A549 (cell line): ENCODE results near the gene TUBA1C.

Experiments used
- CHD2 ChIP-seq: fragments of 150-350 bp; IDR thresholded peaks from 2 replicates; pipeline ENCODE4 v1.6.1; 2014; ENCODE audit warnings: low read length; ENCODE audit not compliant: partially characterized antibody
- CTCF ChIP-seq: fragments of >200 bp; sonication (Bioruptor Twin); formaldehyde crosslinking; IDR thresholded peaks from 3 replicates; pipeline ENCODE4 v1.5.1; 2016
- EHMT2 ChIP-seq: fragments of 200-600 bp; sonication (generic); IDR thresholded peaks from 2 replicates; pipeline ENCODE4 v1.6.1; 2016; ENCODE audit warnings: antibody characterized with exemption, low read depth, mild to moderate bottlenecking, moderate library complexity
- EP300 ChIP-seq, 2 experiments: fragments of >200 bp; sonication (Bioruptor Twin); formaldehyde crosslinking; IDR thresholded peaks; 2 replicates in 1 of 2; 3 replicates in 1 of 2; pipeline ENCODE4 v1.6.1; 2016 to 2017
- ESRRA ChIP-seq: fragments of 150-350 bp; IDR thresholded peaks from 2 replicates; pipeline ENCODE4 v1.6.1; 2014; ENCODE audit warnings: mild to moderate bottlenecking, low read length, borderline replicate concordance
- HOXA7 ChIP-seq: fragments of 250-450 bp; sonication (Bioruptor Pico); IDR thresholded peaks from 2 replicates; pipeline ENCODE4 v1.5.0; 2020; ENCODE audit warnings: mild to moderate bottlenecking, moderate library complexity
- JUN ChIP-seq, 2 experiments: fragments of >200 bp; sonication (Bioruptor Twin); formaldehyde crosslinking; IDR thresholded peaks; 2 replicates in 1 of 2; 3 replicates in 1 of 2; pipeline ENCODE4 v1.6.1; 2016 to 2017
- JUNB ChIP-seq: fragments of >200 bp; sonication (Bioruptor Twin); formaldehyde crosslinking; IDR thresholded peaks from 2 replicates; pipeline ENCODE4 v1.6.1; 2016
- MAX ChIP-seq: IDR thresholded peaks from 2 replicates; pipeline ENCODE4 v1.6.1; 2012
- NR3C1 ChIP-seq: fragments of >200 bp; sonication (Bioruptor Twin); formaldehyde crosslinking; IDR thresholded peaks from 3 replicates; pipeline ENCODE4 v1.6.1; 2017
- PBX3 ChIP-seq: IDR thresholded peaks from 2 replicates; pipeline ENCODE4 v1.6.1; 2012
- PHF8 ChIP-seq: fragments of 200-600 bp; sonication (generic); IDR thresholded peaks from 2 replicates; pipeline ENCODE4 v1.6.1; 2016; ENCODE audit warnings: low read depth, mild to moderate bottlenecking, antibody characterized with exemption, moderate library complexity, borderline replicate concordance
- REST ChIP-seq: fragments of 200-600 bp; sonication (generic); IDR thresholded peaks from 2 replicates; pipeline ENCODE4 v1.6.1; 2016; ENCODE audit warnings: antibody characterized with exemption, mild to moderate bottlenecking, moderate library complexity

- TF ChIP-seq JUNB (no peak), CTCF (peak; percentile 96), CHD2 (no peak), JUN (IDR thresholded peaks at IDR 0.05) (no peak), ESRRA (no peak), NR3C1 (no peak), PBX3 (no peak), EHMT2 (no peak), HOXA7 (CRISPR knock-in tag) (no peak), MAX (no peak), EP300 (IDR thresholded peaks at IDR 0.05) (no peak), PHF8 (no peak), REST (no peak)
Observed at GRCh38 chr12:49288412-49288853, 23.6 kb downstream of the TUBA1C start.
